ENCODE measurements around the gene KLHL14.
"Not testable (repeated sequence)": the region's sequence is repeated elsewhere in the genome, so short reads cannot be mapped to it uniquely, and the experiment has no call there.

KLHL14 gene, protein sequence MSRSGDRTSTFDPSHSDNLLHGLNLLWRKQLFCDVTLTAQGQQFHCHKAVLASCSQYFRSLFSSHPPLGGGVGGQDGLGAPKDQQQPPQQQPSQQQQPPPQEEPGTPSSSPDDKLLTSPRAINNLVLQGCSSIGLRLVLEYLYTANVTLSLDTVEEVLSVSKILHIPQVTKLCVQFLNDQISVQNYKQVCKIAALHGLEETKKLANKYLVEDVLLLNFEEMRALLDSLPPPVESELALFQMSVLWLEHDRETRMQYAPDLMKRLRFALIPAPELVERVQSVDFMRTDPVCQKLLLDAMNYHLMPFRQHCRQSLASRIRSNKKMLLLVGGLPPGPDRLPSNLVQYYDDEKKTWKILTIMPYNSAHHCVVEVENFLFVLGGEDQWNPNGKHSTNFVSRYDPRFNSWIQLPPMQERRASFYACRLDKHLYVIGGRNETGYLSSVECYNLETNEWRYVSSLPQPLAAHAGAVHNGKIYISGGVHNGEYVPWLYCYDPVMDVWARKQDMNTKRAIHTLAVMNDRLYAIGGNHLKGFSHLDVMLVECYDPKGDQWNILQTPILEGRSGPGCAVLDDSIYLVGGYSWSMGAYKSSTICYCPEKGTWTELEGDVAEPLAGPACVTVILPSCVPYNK

DNA sequence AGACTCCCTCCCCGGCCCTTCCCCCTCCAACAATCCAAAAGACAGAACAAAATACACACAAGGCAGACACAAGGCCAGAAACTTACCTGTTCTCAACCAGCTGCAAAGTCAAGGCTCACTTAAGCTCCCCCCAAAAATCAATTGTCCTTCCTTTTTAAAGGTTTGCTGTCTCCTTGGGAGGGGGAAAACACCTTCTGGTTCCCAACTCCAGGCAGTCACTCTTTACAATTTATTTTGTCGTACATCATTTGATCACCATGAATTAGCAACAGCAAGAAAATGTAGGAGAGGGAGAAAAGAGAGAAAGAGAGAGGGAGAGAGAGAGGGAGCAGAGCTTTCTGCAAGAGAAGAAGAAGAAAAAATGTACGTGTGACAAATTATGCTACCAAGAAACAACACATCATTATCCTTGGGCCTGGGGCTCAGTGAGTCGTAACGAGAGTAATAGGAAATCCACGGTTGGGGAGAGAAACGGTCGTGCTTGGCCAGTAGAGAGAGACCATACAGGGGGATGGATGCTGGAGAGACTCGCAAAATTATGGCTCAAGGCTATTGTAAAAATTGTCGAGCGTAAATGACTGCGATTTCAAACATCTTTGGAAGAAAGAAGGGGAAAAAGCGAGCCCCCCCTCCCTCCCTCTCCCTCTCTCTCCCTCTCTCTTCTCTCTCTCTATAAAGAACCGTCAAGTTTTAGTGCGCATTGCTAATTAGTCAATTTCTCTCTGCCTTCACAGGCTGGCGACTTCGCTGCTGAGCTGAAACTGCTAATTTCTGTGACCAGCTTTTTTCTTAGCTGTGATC, at the start of gene KLHL14:
Gene KLHL14 (minus strand): TSS at position 443 of the 801 bp plus-strand sequence. CDS start 2,432 bp downstream, outside the sequence.
- DNase-seq = no peak

DNA sequence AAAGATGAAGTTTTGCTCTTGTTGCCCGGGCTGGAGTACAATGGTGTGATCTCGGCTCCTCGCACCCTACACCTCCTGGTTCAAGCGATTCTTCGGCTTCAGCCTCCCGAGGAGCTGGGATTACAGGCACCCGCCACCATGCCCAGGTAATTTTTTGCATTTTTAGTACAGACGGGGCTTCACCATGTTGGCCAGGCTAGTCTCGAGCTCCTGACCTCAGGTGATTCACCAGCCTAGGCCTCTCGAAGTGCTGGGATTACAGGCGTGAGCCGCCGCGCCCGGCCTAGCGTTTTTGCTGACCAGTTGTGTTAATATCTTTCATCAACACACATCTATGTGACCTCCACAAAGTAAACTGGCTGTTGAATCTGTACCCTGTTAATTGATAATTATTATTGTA, 49.4 kb upstream of the KLHL14 start:
- DNase-seq = no peak

DNA sequence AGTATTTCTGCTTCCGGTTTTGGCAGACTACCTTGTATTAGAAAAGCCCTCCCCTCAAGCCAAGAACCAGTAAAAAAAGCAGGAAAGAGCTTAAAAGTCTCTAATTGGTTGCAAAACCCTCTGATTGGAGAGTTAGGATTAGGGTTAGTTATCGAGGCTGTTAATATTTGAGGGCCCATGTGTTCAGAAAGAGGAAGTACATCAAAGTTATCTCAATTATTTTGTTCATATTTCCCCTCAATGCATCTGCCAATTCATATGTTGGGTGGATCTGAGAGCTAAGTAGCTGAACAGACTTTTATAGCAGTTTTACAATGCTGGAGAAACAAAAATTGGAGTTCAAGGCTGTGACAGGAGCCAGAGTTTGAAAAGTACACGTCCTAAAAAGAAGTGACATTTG, 43.1 kb upstream of the KLHL14 start:
- no peak for DNase-seq

DNA sequence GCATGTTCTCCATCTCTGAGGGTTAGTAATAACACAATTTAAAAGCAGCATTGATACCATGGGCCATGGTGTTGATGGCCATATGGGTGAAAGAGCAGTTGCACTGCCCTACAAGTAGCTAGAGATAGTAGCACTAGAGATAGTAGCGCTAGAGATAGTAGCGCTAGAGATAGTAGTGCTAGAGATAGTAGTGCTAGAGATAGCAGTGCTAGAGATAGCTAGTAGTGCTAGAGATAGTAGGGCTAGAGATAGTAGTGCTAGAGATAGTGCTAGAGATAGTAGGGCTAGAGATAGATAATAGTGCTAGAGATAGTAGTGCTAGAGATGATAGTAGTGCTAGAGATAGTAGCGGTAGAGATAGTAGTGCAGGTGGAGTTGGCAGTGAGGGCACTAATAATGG, 39.5 kb upstream of the KLHL14 start:
- no peak for DNase-seq

DNA sequence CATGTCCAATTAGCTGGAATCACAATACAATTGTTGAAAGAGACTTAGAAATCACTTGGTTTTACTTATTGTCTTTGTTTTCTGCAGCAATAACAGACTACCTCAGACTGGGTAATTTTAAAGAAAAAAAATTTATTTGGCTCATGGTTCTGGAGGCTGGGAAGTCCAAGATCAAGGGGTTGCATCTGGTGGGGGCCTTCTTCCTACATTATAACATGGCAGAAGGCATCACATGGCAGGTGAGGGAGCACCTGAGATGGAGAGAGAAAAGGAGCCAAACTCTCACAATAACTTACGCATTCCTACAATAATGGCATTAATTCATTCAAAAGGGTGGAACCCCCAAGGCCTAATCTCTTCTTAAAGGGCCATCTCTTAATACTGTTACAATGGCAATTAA, 37.5 kb upstream of the KLHL14 start:
- no peak for DNase-seq

DNA sequence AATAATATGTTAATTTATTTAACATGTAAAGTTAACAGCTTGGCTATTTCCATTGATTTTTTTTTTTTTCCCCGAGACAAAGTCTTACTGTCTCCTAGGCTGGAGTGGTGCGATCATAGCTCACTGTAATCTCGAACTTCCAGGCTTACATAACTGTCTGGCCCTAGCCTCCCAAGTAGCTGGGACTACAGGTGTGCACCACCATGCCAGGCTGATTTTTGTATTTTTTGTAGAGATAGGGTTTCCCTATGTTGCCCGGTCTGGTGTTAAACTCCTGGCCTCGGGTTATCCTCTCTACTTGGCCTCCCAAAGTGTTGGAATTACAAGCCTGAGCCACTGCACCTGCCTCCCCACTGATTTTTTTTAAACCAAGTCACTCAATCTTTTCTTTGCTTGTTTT, 32.5 kb upstream of the KLHL14 start:
- DNase-seq = no peak

DNA sequence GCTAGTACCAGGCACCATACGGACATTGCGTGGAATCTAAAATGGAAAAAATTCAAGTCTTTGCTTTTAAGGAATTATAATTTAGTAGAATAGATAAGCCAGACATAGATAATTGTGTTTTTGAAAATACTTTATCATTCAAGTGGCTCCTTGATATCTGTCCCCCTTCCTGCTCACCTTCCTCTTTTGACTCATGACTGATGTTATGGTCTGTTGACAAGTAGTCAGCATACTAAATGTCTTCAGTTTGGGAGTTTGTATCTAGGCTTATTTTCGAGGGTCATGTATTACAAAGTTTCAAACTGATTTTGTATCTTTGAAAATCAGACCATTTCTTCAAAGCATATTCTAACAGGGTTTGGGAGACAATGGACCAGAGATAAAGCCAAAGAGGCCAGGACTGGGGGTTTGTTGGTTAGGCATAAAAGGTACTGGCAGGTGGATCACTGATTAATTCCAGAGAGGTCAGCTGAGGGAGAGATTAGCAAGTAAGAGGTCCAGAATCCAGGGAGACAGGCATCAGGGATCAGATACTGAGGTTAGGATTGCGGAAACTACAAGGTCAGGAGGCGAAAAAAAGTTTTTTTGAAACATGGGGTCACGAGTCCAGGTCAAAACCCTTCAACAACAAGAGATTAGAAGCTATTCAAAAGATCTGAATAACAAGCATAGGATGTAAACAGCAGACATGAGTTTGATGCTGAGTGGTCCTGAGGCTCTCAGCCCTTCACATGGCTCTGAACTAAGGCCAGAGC, 31.5 kb upstream of the KLHL14 start:
- DNase-seq = no peak

DNA sequence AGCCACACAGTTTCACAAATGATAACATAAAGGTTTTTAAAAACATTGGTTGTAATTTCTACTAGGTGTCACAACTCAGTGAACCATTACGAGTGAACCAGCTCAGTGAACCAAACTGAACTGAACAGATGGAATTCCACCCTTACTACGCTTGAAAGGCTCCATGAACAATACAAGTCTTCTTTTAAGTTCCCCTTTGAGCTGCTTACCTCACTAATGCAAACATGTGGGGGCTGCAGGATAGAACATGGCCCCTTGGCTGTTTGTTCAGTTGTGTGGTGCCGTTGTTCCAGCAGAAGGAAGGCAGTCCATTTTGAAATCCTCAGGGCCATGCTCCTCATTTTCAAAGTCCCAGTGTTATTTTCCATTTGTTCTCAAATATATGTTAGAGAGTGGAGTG, 30.7 kb upstream of the KLHL14 start:
- no peak for DNase-seq

DNA sequence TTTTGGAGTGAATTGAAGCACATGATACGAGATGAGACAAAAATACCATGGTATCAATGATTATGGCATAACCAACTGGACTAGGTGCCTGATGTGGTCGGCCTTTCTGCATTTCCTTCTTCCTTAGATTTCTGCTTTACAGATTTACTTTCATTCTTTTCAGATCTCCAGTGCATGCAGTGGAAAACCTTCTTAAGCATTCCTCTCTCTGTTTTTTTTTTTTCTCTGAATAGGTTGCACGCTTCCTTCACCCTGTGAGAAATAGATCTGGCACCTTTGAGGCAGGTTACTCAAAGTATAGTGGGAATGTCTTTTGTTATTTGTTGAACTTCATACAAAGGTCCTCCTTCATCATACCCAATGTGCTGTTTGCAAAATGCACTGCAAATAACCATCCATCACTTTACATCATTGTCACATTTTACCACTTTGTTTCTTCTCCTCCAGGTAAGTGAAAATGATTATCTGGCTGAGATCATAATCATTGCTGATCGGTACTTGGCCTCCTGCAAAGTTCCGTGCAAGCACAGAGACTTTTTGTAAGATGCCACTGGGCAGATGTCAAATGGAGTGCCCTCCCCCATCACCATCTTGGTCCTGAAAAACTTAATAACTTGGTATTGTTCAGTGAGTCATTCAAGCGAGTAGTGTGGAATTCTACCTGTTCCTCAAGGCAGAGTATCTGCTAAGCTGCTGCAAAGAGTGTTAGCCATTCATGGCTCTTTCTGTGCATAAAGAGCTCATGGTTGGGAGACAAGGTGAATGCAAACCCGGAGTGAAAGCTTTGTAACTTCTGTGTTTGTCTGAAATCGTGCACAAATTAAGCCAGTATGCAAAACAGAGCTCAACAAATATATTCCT, 30.0 kb upstream of the KLHL14 start:
- DNase-seq = no peak

DNA sequence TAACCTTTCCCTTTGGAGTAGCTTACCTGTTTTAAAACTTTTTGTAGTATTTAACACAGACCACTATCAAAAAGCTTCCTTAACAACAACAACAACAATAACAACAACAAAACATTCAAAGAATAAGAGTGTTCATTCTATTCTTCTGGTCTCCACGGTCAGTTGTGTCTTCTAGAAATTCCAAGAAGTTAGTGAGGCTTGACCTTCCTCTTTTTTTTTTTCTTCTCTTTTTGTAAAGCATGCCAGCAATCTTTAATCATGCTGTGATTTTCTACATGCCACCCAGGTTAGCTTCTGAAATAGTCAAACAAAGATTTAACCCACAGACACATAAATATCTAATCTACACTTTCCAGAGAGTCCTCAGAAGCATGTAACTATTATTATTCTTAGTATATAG, 28.4 kb upstream of the KLHL14 start:
- no peak for DNase-seq

DNA sequence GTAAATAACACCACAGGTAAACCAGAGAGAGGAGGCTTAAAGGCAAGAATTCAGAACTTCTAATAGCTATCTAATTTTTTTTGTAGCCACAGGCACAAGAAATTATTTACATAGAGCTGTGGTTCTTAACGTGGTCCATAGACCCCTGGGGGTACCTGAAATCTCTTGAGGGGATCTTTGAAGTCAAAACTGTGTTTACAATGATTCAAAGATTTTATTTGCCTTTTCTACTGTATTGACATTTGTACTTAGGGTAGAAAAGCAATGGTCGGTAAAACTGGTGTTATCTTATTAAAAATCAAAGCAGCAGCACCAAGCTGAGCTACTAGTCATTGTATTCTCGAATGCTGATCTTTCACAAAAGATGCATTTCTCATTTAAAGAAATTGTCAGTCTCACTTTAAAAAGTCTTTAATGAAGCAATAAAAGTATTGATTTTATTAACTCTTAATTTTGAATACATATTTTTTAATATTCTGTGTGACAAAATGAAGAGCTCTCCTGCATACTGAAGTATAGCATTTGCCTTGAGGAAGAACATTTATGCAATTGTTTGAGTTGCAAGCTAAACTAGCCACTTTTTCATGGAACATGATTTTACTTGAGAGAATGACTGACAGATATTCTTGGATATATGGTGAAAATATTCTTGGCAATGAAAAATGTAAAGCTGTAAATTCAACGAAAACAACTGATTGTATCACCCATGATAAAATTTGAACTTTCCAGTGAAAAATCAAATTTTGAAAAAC, 25.6 kb upstream of the KLHL14 start:
- no peak for DNase-seq

DNA sequence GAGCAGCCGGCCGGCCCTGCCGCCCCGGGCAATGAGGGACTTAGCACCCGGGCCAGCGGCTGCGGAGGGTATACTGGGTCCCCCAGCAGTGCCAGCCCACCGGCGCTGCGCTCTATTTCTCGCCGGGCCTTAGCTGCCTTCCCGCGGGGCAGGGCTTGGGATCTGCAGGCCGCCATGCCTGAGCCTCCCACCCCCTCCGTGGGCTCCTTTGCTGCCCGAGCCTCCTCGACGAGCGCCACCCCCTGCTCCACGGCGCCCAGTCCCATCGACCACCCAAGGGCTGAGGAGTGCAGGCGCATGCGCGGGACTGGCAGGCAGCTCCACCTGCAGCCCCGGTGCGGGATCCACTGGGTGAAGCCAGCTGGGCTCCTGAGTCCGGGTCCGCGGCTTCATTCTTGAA, 21.8 kb upstream of the KLHL14 start:
- not testable (repeated sequence) for DNase-seq

DNA sequence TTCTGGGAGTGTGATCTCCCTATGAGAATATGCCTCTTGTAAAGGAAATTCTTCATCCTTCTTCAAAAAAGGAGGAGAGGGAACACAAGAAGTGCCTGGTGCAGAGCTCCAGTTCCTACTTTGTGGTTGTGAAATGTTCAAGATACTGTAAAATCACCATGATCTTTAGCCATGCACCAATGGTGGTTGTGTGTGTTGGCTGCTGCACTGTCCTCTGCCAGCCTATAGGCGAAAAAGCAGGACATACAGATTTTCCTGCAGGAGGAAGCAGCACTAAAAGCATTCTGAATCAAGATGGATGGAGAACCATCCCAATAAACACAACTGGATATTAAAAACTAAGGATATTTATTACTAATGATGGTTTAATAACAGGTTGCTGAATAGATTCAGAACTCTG, 6.2 kb upstream of the KLHL14 start:
- no peak for DNase-seq

DNA sequence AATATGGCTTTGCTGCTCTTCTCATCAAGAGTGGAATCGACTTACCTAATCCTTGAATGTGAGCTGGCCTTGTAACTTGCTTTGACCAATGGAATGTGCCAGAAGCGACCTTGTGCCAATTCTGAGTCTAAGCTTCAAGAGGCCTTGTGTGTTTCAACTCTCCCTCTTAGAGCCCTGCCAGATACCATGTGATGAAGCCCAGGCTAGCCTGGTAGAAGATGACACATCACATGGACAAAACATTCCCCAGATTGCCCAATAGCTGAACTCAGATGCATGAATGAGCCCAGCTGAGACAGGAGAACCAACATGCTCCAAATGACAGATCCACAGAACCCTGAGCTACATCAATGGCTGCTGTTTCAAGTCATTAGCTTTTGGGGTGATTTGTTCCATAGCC, 4.2 kb upstream of the KLHL14 start:
- DNase-seq = no peak

DNA sequence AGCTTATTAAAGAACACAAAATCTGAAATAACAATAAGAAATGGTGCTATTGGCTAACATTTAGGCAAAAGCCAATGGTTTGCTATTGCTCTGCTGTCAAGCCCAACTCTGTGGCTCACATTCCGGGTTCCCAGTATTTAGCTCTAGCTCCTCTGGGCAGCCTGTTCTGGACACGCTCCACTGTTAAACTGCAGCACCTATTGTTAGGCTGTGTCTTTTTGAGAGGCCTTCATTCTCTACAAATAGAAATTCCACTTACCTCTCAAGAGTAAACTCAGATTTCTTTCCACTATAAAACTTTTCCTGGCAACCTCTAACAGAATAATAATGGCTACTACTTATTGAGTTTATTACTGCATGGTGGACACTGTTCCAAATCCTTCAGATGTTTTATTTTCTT, 3.7 kb upstream of the KLHL14 start:
- DNase-seq = no peak

DNA sequence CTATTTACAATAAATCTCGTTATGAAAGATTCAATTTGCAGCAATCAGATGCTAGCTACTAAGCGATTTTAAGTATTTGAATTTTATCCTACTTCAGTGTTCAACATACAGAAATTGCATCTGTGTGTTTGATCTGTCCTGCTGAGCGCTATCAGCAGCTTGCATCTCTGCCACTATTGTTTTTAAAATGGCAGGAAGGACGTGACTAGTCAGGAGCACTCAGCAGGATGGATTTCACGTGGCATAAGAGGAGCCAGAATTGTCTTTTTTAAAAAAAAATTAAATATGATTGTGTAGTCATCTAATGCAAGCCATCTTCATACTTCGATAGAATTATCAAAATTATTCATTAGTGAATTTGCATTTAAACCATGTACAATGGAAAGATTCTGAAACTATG, 2.8 kb upstream of the KLHL14 start:
- DNase-seq = no peak

DNA sequence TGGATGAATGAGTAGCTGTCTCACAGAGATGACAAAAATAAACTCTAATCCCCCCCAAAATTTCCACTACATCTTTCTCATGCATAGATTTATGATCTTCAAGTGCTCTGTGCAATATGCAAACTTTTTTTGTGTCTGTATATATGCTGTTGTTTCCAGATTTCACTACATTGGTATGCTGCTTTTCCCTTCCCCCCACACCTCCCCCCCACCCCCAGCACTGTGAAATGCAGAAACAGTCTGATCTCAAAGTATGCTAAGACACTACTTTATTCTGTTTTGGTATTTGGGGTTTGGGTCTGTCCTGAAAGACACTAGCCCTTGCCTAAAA, 524 bp upstream of the KLHL14 start:
- no peak for DNase-seq

DNA sequence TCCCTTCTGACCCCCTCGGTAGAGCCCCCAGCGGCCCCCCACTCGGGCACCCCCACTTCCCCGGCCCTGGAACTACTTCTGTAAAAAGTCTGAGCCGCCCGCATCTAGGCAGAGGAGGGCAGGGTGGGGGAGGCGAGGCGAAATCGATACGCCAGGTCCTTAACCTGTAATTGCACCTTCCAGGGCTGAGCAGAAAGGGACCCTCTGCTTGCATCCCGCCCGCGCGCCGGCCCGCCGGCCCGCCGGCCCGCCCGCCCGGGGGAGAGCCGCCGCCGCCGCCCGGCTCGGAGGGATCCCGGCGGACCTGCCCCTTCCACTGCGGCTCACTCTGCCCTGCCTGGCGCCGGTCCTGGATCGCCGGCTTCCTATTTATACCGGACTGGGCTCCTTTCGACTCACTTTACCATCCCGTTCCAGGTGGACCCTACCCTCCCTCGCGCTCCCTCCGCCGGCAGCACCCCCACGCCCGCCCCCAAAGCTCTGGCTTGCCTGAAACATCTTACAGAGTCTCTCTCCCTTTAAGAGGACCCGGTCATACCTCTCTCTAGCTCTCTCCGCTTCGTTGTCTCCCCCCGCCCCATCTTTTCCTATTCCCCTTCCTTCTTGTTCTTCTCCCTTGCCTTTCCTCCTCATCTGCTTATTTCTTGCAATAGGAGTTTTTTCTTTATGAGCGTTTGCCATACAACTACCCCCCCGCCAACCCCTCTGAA, 797 bp downstream of the KLHL14 start:
- DNase-seq = no peak

DNA sequence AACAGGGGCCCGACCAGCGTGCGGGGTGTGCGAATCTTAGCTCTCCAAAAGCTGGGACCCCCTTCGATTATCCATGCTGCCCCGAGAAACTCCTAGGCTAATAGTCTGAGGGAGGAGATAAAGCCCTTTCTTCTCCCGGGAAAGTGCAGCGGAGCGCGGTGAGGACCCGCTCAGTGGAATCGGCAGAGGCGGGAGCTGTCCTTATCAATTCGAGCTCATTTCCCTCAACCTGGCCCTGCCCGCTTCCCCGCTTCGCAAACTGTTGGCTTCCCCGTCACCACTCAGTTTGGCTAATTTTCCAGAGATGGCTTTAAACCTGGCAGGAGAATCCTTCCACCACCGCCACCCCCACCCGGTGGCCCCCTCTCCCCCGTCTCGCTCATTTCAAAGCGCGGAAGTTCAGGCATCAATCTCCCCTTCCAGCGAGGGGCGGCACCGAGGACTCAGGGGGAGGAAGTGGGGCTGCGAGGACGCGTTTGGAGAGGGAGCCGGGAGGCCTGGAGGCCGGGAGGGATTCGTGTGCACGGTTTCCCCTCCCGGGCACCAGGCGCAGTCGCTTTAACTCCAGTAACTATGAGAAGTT, 1.6 kb downstream of the KLHL14 start:
- no peak for DNase-seq

DNA sequence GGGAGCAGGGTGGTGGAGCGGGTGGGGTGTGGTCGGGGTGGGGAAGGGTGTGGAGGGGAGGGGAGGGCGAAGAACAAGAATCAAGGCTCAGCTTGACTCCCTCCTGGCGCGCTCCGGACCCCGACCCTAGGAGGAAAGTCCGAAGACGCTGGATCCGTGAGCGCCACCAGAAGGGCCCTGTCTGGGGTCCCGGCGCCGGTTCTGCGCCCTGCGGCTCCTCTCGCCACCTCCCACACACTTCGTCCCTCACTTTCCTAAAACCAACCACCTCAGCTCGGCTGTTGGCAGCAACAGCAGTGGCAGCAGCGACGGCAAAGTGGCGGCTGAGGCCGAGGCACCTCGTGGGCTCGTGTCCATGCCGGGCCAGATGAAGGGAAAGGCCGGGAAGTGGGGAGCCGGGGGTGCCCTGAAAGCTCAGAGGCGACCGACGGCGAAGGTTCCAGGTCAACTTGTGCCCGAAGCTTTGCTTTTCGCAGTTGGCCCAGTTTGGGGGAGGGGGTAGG, 2.1 kb downstream of the KLHL14 start:
- DNase-seq = no peak

Measured in suppressor macrophage treated with lipopolysaccharide for 4 hours (primary cell).